A204.1 (cell line): ENCODE measurements around the gene HK2.

Experiments used
- FAIRE-seq: peaks from 2 replicates; lab custom pipeline; 2012; peaks lifted over from hg19 to GRCh38; lab: Jason Lieb, UNC

HK2 gene

DNA sequence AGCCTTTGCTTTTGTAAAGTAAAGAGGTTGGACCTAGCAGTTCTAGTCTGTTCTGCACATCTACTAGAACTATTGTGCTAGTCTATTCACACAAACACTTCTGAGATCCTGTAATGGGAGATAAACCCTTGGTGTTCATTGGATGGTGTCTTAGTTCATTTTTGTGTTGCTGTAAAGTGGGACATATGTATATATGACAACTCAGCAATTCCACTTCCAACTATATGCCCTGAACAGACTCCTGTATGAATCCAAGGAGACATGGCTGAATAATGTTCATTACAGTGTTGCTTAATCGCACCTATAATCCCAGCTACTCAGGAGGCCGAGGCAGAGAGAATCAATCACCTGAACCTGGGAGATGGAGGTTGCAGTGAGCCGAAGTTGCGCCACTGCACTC is 23.3 kb downstream of the HK2 start:
- no peak for FAIRE-seq

DNA sequence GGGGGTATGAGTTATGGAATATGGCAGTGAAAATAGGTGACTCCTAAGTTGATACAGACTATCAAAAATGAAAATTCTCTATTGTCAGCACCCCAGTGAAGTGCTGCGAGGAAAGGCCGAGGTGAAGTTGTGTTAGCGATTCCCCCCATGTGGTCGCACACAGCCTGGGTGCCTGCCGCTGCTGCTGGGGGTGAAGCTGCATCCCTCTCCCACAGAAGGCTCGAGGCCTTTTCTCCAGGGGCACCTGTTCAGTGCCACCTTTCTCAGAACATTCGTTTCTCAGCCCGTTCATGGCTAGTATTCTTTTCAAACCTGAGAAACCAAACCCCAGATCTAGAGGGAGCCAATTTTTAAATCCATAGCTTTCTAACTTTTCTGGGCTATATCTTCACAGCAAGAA is 23.8 kb downstream of the HK2 start:
- FAIRE-seq, result no peak

DNA sequence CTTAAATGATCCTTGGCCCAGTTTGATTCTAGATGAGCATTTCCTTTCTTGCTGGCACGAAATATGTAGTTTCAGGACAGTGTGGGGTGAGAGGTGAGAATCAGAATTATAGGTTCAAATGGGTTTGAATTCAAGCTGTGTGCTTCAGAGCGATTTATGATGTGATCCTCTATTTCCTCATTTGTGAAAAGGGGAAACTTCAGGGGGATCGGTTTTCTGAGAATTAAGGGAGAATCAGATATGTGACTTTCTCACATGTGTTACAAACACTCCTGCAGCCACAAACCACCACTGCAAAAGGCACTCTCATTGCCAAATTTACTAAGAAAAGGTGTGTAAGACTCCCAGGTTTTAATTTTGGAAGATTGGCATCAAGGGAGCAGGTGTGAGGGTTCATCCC is 24.4 kb downstream of the HK2 start:
- no peak for FAIRE-seq

DNA sequence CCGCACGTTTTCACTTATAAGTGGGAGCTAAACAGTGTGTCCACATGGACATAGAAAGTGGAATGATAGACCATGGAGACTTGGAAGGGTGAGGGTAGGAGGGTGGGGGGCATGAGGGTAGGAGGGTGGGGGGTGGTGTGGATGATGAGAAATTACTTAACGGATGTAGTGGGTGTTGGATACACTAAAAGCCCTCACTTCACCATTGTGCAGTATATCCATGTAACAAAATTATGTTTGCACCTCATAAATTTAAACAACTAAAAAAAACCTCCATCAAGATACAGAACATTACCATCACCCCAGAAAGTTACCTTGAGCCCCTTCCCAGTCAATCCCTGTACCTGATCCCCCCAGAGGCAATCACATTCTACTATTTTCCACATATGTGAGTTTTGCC is 26.2 kb downstream of the HK2 start:
- FAIRE-seq, result no peak

DNA sequence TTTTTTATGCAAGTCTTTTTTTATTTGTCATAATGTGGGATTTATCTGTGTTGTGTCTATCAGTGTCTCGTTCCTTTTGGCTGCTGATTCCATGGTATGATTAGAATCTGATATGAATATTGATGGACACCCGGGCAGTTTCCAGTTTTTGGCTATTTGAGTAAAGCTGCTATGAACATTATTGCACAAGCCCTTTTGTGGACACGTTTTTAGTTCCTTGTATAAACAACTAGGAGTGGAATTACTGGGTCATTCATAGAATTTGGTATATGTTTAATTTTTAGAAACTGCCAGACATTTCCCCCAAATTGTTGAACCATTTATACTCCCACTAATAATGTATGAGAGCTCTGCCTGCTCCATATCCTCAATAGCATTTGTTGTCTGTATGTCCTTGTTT is 26.6 kb downstream of the HK2 start:
- no peak for FAIRE-seq

DNA sequence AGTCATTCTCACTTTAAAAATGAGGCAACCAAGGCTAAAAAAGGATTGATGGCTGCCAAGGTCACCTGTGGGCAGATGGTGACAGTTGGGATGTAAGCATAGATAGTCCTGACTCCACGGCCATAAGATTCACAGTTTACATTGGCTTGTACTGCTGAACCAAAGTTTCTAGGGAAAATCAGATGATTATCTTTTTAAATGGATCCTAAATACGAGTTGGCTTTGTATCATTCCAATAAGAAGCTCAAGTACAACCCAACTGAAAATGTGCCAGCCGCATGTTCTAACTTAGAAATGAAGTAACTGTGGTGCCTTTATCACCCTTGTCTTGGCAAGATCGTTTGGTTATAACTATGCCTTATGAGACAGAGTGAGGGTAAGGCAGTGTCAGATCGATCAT is 27.6 kb downstream of the HK2 start:
- FAIRE-seq, result no peak

DNA sequence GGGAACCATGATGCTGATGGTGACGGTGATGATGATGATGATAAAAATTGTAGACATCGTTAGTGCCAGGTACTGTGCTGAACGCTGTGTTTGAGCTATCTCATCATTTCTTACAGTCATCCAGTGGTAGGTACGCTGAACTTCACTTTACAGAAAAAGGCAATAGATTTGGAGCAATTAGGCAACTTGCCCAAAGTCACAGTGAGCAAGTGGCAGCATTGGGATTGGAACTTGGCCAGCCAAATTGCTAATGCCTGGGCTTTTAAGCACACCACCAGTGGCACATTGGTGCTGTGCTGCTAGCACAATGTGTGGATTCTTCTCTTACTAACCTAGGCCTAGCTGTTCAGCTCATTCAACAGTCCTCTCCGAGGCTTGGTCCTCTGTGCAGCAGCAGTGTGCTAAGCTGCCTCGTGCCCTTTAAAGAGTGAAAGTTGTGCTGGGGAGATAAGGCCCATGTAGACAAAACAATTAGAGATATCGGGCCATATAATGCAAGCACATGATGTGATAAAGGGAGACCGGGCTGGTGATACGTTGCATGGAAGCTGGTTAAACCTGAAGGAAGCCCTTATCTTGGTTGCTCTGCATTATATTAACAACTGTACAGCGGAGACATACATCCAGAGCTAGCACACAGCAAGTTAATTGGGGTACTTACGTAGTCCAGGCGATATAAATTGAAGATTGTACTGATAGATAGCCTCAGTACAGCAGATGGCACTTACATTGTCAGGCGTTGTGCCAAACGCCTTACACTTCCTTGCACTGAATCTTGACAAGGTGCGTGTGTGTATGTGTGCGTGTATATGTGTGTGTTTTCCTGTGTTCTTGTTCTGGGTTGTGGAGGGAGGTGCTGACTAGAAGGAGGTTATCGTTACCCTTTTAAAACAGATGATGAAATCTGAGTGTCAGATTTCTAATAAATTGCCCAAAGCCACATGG is 28.4 kb downstream of the HK2 start:
- FAIRE-seq, result no peak

DNA sequence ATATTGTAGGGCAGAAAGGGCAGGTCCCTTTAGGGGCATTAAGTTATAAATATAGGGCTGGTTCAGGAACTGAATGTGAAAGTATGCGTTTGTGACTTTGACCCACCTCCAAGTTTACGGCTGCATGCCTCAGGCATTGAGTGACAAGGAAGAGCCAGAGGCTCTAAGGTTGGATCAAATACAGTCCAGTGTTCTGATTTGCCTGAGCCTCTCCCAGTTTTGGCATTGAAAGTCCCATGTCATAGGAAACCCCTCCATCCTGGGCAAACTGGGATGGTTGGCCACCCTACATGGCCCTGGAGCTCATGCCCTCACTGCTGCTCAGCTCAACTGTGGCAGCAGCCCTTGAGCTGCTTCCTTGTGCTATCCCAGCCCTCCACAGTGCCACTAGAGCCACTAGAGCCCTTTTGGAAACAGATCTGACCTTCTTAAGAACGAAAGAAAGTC is 29.9 kb downstream of the HK2 start:
- FAIRE-seq, result no peak

DNA sequence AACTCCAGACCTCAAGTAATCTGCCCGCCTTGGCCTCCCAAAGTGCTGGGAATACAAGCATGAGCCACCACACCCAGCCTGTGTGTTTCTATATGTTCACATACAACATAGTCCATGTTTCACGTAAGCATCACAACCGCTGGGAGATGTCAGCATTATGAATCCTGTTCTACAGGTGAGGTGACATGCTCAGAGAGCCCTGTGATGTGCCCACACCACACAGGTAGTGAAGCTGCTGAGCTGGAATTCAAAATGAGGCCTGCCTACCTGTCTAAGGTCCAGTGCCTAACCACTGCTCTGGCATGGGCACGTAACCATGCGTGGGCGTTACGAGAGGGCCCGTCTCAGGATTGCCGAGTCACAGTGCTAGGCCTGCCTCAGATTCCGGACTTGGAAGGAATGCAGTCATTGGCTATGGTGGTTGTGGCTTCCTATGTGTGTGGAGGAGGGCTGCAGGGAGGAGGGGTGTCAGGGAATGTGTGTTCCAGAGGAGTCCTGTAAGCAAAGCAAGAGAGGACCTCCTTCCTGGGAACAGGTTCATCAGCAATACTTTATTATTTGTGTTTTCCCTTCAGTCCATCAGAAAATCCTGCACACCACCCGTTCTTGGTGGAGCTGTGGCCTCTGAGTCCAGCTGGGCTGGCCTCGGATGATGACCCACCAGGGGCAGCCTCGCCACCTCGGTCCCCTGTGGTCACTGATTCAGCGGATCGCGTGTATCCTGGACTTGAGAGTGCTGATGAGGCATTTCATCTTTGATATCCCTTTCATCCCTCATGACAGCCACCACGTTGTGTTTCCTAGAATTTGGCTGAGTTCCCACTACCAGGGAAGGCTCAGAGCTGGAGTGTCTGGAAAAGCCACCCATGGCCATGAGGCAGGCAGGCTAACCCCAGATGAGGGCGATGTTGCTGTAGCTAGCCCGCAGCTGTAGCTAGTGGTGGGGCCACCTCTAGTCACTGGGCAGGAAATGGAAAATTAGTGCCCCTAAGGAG is 31.1 kb downstream of the HK2 start:
- FAIRE-seq, result no peak

DNA sequence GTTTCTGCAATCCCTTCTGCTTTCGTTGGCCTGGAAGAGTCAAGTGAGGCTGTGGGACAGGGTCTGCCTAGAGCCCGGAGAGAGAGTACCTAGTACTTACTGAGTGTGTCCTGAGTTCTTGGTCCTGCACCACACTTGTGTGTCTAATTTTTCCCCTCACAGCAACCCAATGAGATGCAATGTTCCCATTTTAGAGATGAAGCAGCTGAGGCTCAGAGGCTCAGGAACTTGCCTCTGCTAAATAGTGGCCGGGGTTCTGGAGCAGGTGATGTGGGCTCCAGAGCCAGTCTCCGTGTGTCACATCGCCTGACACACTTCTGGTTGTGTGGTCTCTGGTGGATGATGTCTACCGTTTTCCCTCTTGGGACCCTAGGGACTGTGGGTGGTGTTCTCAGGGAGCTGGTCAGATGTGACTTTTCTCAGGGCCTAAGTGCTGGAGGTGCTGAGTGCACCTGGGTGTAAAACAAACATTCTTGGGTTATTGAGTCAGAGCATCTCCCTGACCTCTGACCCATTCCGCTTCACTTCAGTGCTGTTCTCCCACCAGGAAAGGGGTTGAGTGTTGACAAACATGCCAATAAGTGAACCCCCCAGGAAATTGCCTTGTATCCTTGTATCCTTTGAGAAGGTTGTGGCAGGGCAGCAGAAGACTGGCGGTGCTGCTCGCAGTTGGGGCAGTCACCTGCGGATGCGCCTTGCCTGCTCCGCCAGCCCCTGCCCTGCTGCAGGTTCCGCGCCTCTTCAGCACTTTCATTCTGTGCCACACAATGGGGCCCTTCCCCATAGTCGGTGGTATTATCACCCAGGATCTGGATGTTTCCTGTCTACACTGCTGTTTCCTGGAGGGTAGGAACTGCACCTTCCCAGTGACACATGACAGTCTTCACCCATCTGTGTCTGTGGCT is 32.1 kb downstream of the HK2 start:
- no peak for FAIRE-seq

DNA sequence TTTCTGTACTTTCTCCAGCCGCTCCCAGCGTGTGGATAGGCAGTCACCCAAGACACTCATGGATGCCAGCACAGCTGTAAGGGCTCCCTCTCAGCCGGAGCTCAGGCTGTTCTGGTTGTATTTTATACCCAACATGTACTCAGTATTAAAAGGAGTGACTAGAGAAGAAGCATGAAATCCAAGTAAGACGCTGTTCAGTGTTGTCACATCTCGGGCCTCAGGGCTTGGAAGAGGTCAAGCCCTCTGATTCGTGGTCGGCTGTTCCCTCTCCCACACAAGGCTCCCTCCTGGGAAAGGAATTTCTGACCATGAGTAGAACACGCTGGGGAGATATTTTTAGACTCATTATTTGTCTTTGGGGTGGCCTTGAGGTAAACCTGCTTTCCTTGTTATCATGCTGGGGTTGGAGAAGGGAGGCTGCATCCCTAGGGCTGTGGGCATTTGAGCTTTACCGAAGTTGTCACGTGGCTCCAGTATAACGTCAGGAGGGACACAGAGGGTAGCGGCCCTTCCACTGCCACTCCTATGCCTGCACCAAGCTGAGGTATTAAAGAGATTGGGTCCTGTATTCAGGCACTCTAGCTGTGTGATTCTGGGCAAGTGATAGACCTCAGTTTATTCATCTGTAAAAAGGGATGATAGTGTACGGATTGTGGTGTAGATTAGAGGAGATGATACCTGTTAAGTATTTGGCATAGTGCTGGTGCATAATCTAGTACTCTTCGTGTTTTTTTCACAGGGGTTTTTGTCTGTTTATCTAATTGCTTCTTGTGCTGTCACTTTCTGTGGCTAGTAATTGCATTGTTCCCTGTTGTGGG is 34.1 kb downstream of the HK2 start:
- FAIRE-seq, result no peak

DNA sequence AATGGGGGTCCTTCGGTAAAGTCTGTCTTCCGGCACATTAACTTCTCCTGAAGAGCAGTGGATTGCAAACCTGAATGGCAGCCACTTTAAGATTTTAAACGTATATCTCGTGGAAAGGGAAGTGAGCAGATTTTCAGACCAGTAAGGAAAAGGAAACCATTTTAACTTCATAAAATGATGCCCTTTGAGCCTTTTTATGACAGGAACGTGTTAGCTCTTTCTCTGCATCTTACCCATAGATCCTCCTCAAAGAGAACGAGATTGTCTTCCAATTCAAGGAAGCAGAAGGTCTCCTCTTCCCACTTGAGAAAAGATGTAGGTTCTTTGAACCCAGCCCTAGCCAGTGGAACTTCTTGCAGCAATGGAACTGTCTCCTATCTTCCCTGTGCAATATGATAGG is 35.6 kb downstream of the HK2 start:
- FAIRE-seq, result no peak

DNA sequence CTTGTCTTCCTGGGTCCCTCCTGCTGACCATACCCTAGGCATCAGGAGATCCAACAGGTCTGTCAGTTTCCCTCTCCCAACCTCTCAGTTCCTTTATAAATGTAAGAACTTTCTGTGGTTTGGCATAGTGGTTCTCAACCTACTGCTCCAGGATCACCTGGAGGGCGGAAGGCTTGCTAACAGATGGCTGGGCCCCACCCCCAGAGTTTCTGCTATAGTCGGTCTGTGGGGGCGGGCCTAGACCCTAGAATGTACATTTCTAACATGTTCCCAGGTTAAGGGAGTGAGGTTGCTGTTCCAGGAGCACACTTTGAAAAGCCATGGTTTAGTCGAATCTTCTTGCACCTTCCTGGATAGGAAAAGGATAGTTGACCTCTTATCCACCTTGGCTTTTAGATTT is 37.0 kb downstream of the HK2 start:
- no peak for FAIRE-seq

DNA sequence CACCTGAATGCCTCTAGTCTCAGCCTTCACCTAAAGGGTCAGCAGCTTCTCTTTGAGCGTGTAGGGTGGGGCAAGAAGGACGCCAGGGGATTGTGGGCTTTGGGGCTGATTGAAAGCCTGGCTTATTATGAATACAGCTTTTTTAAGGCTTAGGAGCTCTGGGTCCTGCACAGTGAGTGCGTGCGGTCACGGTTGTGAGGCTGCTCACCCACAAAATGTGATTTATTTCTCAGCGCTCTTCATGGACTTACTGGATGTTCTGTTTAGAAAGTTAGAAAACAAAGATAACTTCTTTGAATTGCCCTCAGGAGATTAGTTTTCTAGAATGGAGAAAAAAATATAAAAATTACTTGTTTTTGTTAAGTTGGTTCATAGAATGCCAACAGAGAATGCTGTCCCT is 37.5 kb downstream of the HK2 start:
- no peak for FAIRE-seq

DNA sequence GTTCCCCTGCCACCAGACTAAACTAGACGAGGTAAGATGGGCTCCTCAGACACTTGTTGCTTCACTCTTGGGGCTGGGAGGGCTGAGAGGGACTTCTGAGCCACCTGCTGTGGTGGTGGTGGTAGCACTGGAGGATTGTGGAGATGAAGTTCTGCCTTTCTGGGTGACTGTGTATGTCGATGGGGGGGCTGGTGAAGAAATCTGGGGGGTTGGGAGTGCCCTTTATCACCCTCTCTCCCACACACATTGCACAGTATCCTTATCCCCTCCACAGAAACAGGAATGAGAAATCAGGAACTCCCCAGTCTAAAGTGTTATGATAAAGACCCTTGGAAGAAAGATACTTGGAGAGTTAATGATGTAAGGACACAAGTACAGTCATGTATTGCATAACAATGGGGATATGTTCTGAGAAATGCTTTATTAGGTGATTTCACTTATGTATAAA is 38.5 kb downstream of the HK2 start:
- no peak for FAIRE-seq

DNA sequence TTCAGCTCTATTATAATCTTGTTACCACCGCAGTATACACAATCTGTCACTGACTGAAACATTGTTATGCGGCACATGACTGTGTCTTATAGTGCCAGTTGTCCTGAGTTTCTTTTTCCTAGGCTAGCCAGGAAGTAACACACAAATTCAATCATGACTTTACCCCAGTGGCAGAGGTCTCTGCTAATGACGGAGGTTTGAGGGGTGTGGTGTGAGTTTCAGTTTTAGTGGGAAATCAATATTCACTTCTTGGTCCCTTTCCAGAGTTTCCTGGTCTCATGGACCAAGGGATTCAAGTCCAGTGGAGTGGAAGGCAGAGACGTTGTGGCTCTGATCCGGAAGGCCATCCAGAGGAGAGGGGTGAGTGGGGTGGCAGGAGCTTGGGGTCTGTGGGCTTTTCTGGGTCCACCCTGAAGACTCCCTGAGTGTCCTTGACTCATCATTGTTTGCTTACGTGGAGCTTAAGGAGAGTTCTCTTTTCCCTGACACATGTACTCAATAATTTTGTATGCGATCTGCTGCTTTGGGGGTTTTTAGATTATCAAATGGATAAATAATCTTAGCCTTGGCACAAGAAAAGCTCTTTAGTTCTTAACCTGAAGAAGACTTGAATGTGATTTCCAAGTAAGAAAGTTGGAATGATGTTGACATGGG is 39.2 kb downstream of the HK2 start:
- FAIRE-seq, result no peak

DNA sequence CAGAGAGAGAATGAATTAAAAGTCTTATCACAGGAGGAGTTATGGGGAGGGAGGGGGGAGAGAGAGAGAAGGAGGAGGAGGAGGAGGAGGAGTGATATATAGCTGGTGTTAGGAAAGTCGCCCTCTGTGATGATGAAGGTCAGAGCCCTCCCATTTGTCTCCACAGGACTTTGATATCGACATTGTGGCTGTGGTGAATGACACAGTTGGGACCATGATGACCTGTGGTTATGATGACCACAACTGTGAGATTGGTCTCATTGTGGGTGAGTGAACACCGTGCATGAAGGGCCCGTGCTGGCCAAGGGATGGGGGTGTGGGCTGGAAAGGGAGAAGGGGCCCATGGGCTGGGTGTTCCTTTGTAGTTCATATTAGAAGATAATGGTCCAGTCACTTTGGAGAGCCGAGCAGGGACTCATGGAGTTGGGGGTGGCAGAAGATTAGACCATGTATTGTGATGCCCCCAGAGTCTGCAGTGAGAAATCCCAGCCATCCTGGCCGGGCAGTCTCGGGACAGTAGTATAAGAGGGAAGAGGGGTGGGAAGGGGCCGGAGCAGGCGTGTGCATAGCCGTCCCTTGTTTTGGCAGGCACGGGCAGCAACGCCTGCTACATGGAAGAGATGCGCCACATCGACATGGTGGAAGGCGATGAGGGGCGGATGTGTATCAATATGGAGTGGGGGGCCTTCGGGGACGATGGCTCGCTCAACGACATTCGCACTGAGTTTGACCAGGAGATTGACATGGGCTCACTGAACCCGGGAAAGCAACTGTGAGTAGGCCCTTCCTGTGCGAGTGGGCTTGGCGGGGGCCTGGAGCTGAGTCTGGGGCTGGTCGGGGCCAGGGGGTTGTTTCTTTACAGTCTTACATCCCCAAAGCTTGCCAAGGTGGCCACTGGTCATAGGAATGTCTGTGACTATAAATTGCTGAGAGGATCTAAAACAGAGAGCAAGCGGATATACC is 40.0 kb downstream of the HK2 start:
- no peak for FAIRE-seq

DNA sequence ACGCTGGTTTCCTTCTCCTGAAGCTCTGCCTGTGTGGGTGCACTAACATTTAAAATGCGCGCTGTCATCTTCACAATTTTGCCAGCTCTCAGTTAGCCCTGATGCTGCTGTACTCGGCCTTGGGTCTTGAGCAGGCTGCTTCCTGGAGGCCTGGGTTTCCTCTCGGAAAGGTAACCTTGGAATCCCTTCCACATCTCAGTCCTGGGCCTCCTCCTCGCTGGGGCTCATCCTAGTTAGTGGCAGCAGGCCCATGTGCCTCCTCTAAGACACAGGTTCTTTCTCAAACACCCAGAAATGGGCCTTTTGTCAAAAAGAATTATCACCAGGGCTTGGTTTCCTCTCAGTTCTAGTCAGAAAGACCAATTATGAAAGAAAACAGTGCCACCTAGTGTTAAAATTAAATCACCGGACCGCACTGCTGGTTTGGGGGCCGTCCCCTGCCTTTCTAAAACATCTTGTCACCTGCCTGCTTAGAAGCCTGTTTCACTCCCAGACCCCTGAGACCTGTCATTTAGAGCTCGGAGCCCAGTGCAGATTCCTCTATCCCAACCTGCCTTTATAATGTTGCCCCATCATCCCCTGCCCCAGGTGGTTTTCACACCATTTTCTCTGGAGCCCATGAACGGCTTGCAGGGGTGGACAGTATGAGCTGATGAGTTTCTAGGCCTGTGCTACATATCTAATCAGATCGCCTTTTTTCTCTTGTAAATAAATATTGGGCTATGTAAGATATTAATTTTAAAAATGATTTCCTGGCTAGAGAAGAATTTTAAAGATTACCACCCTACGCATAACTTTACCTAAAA is 42.4 kb downstream of the HK2 start:
- peak; percentile 43 for FAIRE-seq
